HepG2 (cell line): ENCODE data around the gene STIP1. TPM values are rescaled to one million over a fixed set of nuclear protein-coding genes. Genes with fewer than 3 reads are reported as not detected.

Experiments used
- ATAC-seq: fragments of 200-7000 bp; cut with Tn5 transposase; 3 replicates; pipeline ENCODE4 v1.9.1; 2020; ENCODE audit warnings: mild to moderate bottlenecking, moderate library complexity
- BruUV-seq: library from RNA; stranded (reverse); fragments of 400-500 nt; replicated peaks from 2 replicates; lab custom pipeline; 2021; lab: Mats Ljungman, UMichigan
- CTCF ChIA-PET: fragments of 300-600 bp; formaldehyde crosslinking; extraction: SDS; loops from one replicate; lab custom pipeline; 2021; ENCODE audit warnings: low total read pairs, inconsistent platforms, low intra/inter-chr PET ratio; lab: Yijun Ruan, JAX
- POLR2A ChIA-PET: fragments of 350-600 bp; sonication (Branson Sonifier 250); formaldehyde crosslinking; loops from one replicate; lab custom pipeline; 2020; ENCODE audit warnings: antibody characterized with exemption, inconsistent platforms; lab: Yijun Ruan, JAX
- DNase-seq: peaks from one replicate; pipeline ENCODE4 v3.0.0-alpha.2; 2015; ENCODE audit warnings: low spot score
- FAIRE-seq: peaks from 3 replicates; lab custom pipeline; 2011; peaks lifted over from hg19 to GRCh38; lab: Jason Lieb, UNC
- H2AFZ ChIP-seq: one replicate; pipeline ENCODE4 v1.6.1; 2011; ENCODE audit warnings: low read length, inconsistent platforms
- H3K27ac ChIP-seq: fragments of 300-600 bp; 3 replicates; pipeline ENCODE4 v1.8.0; 2011; ENCODE audit warnings: mixed run types, mild to moderate bottlenecking, mixed read lengths, low read length, inconsistent platforms; ENCODE audit not compliant: insufficient read depth; ENCODE audit errors: extremely low read length
- H3K27me3 ChIP-seq, 2 experiments: fragments of 200-600 bp in 1 of 2; 2 replicates in 1 of 2; 3 replicates in 1 of 2; pipeline versions ENCODE4 v1.6.0 to v1.8.0; 2011; ENCODE audit warnings: low read length in 2 of 2, mild to moderate bottlenecking in 2 of 2, moderate library complexity in 2 of 2, inconsistent platforms in 1 of 2; ENCODE audit not compliant: insufficient read depth in 2 of 2, control insufficient read depth in 1 of 2
- H3K36me3 ChIP-seq, 2 experiments: fragments of 200-600 bp in 1 of 2; replicated peaks in 1 of 2; 2 replicates in 1 of 2; 3 replicates in 1 of 2; pipeline versions ENCODE4 v1.5.1 to v1.8.0; 2011; ENCODE audit warnings: low read length in 2 of 2, inconsistent platforms in 1 of 2; ENCODE audit not compliant: insufficient read depth in 2 of 2, control insufficient read depth in 1 of 2
- H3K4me1 ChIP-seq: 2 replicates; pipeline ENCODE4 v1.5.1; 2012; ENCODE audit warnings: low read length, inconsistent platforms; ENCODE audit not compliant: insufficient read depth
- H3K4me2 ChIP-seq: 2 replicates; pipeline ENCODE4 v1.6.0; 2011; ENCODE audit warnings: low read depth, low read length, inconsistent platforms
- H3K4me3 ChIP-seq, 3 experiments: fragments of 200-600 bp in 1 of 3; sonication (generic), shearing (Covaris generic) in 1 of 3; replicated peaks in 1 of 3; 2 replicates each; pipeline ENCODE4 v1.5.1; 2011 to 2016; ENCODE audit warnings: low read length in 3 of 3, inconsistent platforms in 2 of 3, low read depth in 2 of 3, mild to moderate bottlenecking in 2 of 3, control low read depth in 1 of 3, mixed read lengths in 1 of 3; ENCODE audit not compliant: insufficient read depth in 1 of 3
- H3K79me2 ChIP-seq: one replicate; pipeline ENCODE4 v1.6.1; 2011; ENCODE audit warnings: low read length, inconsistent platforms; ENCODE audit not compliant: insufficient read depth
- H3K9ac ChIP-seq: 2 replicates; pipeline ENCODE4 v1.6.0; 2011; ENCODE audit warnings: mild to moderate bottlenecking, low read depth, low read length, inconsistent platforms; ENCODE audit not compliant: insufficient read depth
- H3K9me3 ChIP-seq: 2 replicates; pipeline ENCODE4 v1.5.1; 2012; ENCODE audit warnings: mild to moderate bottlenecking, low read length
- H4K20me1 ChIP-seq: 2 replicates; pipeline ENCODE4 v1.6.0; 2011; ENCODE audit warnings: inconsistent platforms, mild to moderate bottlenecking, low read length, moderate library complexity; ENCODE audit not compliant: insufficient read depth
- EED ChIP-seq: sonication (generic); formaldehyde crosslinking; IDR thresholded peaks from 2 replicates; pipeline ENCODE4 v1.5.0; 2020; ENCODE audit warnings: mild to moderate bottlenecking, missing genetic modification reagents
- GFI1 ChIP-seq: sonication (generic); formaldehyde crosslinking; IDR thresholded peaks from 2 replicates; pipeline ENCODE4 v1.5.0; 2020; ENCODE audit warnings: missing genetic modification reagents, mild to moderate bottlenecking, borderline replicate concordance
- MYNN ChIP-seq: sonication (generic); formaldehyde crosslinking; IDR thresholded peaks from 2 replicates; pipeline ENCODE4 v1.4.0; 2020; ENCODE audit warnings: mild to moderate bottlenecking, low read depth, missing genetic modification reagents
- NR2F6 ChIP-seq, 2 experiments: IDR thresholded peaks; 2 replicates each; pipeline ENCODE4 v1.6.1; 2016; ENCODE audit warnings: antibody characterized with exemption in 1 of 2, mild to moderate bottlenecking in 1 of 2
- TFDP1 ChIP-seq: IDR thresholded peaks from 2 replicates; pipeline ENCODE4 v1.6.1; 2016; ENCODE audit warnings: missing compliant biosample characterization, missing genetic modification reagents, borderline replicate concordance
- THAP7 ChIP-seq: sonication (generic); formaldehyde crosslinking; IDR thresholded peaks from 2 replicates; pipeline ENCODE4 v1.8.1; 2023; ENCODE audit warnings: mild to moderate bottlenecking, missing genetic modification reagents
- THAP9 ChIP-seq: sonication (generic); formaldehyde crosslinking; IDR thresholded peaks from 2 replicates; pipeline ENCODE4; 2020; ENCODE audit warnings: missing genetic modification reagents, mild to moderate bottlenecking, borderline replicate concordance
- ZBED4 ChIP-seq: sonication (generic); formaldehyde crosslinking; IDR thresholded peaks from 2 replicates; pipeline ENCODE4 v1.4.0; 2020; ENCODE audit warnings: missing genetic modification reagents, borderline replicate concordance
- ZNF496 ChIP-seq: sonication (generic); formaldehyde crosslinking; IDR thresholded peaks from 2 replicates; pipeline ENCODE4 v1.8.1; 2023; ENCODE audit warnings: mild to moderate bottlenecking, moderate library complexity, missing genetic modification reagents; ENCODE audit not compliant: insufficient replicate concordance
- WGBS: methylation state at CpG from one replicate; pipeline ENCODE4 v1.1.6; 2017; ENCODE audit warnings: low lambda C conversion rate; 5-methylcytosine and 5-hydroxymethylcytosine counted together
- in situ Hi-C: cut with HindIII; loops from 2 replicates; pipeline ENCODE4 v1.10.0; 2017; ENCODE audit warnings: low pct_unique_long_range_greater_than_20kb; ENCODE audit not compliant: extremely low pct_ligation_motif_present
- intact Hi-C: fragments of 100-400 bp; cut with micrococcal nuclease; formaldehyde crosslinking; loops from one replicate; pipeline ENCODE4 v1.10.0; 2022; ENCODE audit not compliant: unreplicated experiment
- polyA plus RNA-seq, 8 experiments: library from polyadenylated mRNA; depleted of rRNA in 3 of 8; stranded (reverse) in 7 of 8; unstranded in 1 of 8; fragments of >200 nt; fragmentation: Illumina TruSeq in 4 of 8; extraction: Trizol in 4 of 8; gene quantifications; 2 replicates each; pipeline versions ENCODE4 v1.2.1 to v1.2.3, GENCODE V29; 2011 to 2016; ENCODE audit warnings: low read depth in 4 of 8, missing spikeins in 1 of 8, mixed read lengths in 1 of 8; ENCODE audit not compliant: insufficient read depth in 1 of 8
- total RNA-seq, 5 experiments: library from RNA; depleted of rRNA; stranded (reverse); fragments of >200 nt; fragmentation: Illumina TruSeq; extraction: Trizol; gene quantifications; 2 replicates each; pipeline ENCODE4 v1.2.3, GENCODE V29; 2016; ENCODE audit warnings: low read depth in 1 of 5

STIP1 gene
- total and polyA plus RNA-seq, 2 of the 13 experiments (the other 11 are each of a cell fraction or from before 2014, with no cell fraction given) = 81.1 to 217 TPM

GRCh38 chr11:64165481-64165841 lies 20.5 kb upstream of the STIP1 start (continued):
- TF ChIP-seq TFDP1 (CRISPR knock-in tag) (0 out of 2 replicates have a peak, but pooled peaks have one; percentile 5), NR2F6 (IDR thresholded peaks at IDR 0.05) (no peak), NR2F6 (CRISPR knock-in tag; IDR thresholded peaks at IDR 0.05) (0 out of 2 replicates have a peak, but pooled peaks have one; percentile 2), MYNN (CRISPR knock-in tag) (no peak)

GRCh38 chr11:64165842-64166635 lies 19.9 kb upstream of the STIP1 start, which contains the start of gene MACROD1:
Gene MACROD1 (minus strand): TSS chr11:64166113. CDS start chr11:64165994, 119 bp downstream.
- Histone ChIP-seq H3K9ac (peak within 1 kb of the TSS; percentile 93), H4K20me1 (no peaks in the 10 kb centered on the region)
- TF ChIP-seq EED = no peak
- TF ChIP-seq ZNF496 = no peak
- TF ChIP-seq ZBED4 = peak; percentile 53; the same call in 1 of the 2 replicates
- TF ChIP-seq GFI1 (CRISPR knock-in tag) = peak; percentile 70; the same call in 1 of the 2 replicates
- no peak for TF ChIP-seq THAP9 (CRISPR knock-in tag)
- no peak for TF ChIP-seq THAP7 (CRISPR knock-in tag)

More at GRCh38 chr11:64165842-64166635, 19.9 kb upstream of the STIP1 start, which contains the start of gene MACROD1:
- H3K4me3 ChIP-seq = peak within 1 kb of the TSS; percentile 55 to 94 (median 94)
- no peaks in the 10 kb centered on the region for H3K9me3 ChIP-seq
- ATAC-seq = peak; percentile 93
- no peak within 1 kb of the TSS for H2AFZ ChIP-seq
- no peaks in the 10 kb centered on the region for H3K36me3 ChIP-seq
- intact Hi-C loops (no loop called here), in situ Hi-C loops (no loop called here)
- DNase-seq = peak; percentile 86
- BruUV-seq = TSS peak; percentile 73
- H3K79me2 ChIP-seq = peaks cover 17% of the 10 kb centered on the region
- no peak for FAIRE-seq
- ChIA-PET POLR2A (interaction anchor here (0.6 to 3.5 kb wide), 12 partner anchors 15 to 159 kb away, joined by 3 to 31 read pairs (median 4); partner anchors contain the start of genes CATSPERZ, FKBP2, STIP1 and TRMT112), CTCF (no interaction called here)
- 2% methylated on average over 19 of the region's 92 CpGs for WGBS
- peaks cover 43% of the 10 kb centered on the region for H3K4me1 ChIP-seq
- peak within 1 kb of the TSS; percentile 88 for H3K4me2 ChIP-seq
- no peaks in the 10 kb centered on the region; a peak in 1 of 5 replicates for H3K27me3 ChIP-seq
- peak within 1 kb of the TSS; percentile 89 for H3K27ac ChIP-seq
